ENCODE results near the gene SWSAP1.
"Not testable (repeated sequence)": the region's sequence is repeated elsewhere in the genome, so short reads cannot be mapped to it uniquely, and the experiment has no call there.

Gene SWSAP1, protein sequence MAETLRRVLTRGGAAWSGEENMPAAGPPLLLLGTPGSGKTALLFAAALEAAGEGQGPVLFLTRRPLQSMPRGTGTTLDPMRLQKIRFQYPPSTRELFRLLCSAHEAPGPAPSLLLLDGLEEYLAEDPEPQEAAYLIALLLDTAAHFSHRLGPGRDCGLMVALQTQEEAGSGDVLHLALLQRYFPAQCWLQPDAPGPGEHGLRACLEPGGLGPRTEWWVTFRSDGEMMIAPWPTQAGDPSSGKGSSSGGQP

DNA sequence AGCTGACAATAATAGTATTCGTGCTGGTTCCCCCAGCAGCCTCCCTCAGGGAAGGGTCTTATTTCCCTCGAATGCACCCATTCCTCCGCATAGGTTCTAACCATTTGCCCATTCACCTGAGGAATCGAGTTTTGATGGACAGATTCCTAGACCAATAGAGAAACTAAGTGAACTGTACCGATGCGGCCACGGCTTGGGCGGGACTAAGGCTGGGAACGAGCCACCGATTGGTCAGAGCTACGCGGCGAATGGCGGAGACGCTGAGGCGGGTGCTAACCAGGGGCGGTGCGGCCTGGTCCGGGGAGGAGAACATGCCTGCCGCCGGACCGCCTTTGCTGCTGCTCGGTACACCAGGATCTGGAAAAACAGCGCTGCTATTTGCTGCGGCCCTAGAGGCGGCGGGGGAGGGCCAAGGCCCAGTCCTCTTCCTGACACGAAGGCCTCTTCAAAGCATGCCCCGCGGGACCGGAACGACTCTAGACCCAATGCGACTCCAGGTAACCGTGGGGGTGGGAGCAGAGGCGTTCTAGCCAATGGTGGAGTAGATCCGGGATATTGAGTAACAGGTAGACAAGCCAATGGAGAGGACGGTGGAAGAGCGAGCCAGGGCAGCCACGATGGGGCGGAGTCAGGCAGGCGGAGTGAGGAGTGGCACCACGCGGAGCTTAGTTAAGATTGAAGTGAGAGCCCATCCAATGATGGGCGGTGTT, at the start of gene SWSAP1:
Gene SWSAP1, plus strand, starts transcription at position 234 of the 710 bp plus-strand sequence. Its CDS starts 15 bp downstream, at position 249.
- peak; percentile 99 for DNase-seq

DNA sequence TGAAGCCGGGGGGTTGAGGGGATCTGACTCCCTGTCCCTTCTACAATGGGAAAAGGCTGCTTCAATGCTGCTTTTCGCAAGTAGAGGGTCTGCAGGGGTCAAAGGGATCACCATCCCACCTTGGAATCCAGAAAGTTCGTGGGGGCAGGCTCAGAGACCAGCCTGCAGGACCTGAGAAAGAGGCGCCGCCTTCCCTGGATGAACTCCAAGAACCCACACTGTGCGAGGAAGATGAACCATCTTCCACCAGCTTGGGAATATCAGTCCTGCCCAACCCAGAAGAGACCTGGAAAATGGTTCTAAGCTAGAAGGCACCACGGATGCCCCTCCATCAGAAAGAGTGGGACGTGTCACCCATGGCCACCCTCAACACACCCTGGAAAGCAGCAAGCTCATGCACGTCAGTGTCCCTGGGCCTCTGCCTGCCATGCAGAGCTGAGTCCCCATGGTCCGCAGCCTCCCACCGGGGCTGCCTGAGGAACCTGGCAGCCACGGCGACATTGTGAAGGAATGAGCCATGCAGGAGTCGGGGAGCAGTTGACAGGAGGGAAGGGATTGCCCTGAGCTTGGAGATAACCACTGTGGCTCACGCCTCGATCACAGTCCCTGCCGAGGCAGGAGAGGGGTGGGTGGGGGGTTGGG, 49.6 kb upstream of the SWSAP1 start:
- DNase-seq = no peak

DNA sequence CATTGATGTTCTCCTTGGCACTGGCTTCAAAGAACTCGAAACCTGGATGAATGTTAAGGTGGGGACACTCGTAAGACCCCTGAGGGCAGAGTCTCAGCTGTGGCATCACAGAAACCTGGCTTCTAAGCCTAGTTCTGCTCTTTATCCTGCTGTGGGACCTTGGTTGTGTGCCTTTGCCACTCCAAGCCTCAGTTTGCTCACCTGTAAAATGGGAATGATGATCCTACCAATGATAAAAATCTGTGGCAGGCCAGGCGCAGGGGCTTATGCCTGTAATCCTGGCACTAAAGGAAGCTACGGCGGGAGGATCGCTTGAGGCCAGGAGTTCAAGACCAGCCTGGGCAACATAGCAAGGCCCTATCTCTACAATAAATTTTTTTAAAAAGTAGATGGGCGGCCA, 48.9 kb upstream of the SWSAP1 start:
- no peak for DNase-seq

DNA sequence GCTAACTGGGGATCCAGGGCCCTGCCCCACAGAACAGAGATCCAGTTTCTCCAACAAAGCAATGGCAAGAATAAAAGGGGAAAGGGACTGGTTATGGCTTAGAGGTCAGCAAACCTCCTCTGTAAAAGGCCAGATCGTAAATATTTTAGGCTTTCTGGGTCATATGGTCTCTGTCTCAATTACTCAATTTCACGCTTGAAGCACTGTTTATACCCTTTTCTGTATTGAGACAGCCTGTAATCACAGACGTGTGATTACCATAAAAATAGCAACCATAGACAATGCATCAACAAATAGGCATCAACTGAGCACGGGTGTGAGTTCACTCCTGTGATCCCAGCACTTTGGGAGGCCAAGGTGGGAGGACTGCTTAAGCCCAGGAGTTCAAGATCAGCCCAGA, 44.3 kb upstream of the SWSAP1 start:
- no peak for DNase-seq

DNA sequence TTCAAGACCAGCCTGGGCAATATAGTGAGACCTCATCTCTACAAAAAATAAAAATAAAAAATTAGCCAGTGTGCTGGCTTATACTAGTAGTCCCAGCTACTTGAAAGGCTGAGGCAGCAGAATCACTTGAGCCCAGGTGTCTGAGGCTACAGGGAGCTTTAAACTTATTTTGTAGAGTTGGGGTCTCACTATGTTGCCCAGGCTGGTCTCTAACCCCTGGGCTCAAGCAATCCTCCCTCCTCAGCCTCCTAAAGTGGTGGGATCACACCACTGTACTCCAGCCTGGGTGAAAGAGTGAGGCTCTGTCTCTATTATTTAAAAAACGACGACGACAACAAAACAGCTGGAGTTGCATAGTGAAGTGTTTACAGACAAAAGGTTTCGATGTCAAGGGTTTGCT, 43.0 kb upstream of the SWSAP1 start:
- DNase-seq = no peak

DNA sequence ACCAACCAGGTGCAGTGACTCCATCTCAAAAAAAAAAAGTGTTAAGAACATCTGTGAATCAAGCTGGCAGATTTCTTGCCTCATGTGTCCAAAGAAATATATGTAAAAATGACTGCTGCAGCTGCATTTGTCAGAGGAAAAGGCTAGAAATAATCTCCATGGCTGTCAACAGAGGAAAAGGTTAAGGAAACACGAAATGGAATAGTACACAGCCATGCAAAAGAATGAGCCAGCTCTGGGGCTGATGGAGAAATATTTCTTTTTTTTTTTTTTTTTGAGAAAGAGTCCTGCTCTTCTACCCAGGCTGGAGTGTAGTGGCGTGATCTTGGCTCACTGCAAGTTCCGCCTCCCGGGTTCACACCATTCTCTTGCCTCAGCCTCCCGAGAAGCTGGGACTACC, 41.6 kb upstream of the SWSAP1 start:
- DNase-seq = no peak

DNA sequence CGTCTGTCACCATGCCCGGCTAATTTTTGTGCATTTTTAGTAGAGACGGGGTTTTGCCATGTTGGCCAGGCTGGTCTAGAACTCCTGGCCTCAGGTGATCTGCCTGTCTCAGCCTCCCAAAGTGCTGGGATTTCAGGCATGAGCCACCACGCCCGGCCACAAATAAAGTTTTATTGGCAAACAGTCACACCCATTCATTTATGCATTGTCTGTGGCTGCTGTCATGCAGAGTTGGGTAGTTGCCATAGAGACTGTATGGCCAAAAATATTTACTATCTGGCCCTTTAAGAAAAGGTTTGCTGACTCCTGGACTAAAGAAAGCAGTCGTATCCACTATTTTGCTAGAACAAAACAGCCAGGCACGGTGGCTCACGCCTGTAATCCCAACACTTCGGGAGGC, 40.6 kb upstream of the SWSAP1 start:
- not testable (repeated sequence) for DNase-seq

DNA sequence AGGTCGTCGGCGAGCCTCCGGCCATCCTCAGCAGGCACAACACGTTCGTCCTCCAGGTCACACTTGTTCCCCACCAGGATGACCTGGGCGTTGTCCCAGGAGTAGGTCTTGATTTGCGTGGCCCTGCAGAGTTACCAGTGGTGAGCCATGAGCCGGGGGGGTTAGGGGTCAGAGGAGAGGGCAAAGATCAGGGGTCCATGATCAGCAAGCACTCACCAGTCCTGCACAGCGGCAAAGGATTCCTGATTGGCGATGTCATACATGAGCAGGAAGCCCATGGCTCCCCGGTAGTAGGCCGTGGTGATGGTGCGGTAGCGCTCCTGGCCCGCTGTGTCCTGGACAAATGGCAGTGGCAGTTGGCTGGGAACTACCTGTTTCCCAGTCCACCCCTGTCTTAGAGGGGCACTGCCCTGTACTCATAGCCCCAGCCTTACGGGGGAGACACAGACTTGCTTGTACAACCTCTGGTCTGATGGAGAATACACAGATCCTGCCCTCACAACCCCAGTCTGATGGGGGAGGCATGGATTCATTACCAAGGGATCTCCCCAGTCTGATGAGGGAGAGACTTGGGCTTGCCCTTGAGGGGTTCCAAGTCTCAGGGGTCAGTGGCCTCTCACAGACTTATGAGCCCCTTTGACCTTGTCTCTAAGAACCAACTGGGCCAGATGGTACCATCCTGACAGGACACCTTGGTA, 38.9 kb upstream of the SWSAP1 start:
- no peak for DNase-seq

DNA sequence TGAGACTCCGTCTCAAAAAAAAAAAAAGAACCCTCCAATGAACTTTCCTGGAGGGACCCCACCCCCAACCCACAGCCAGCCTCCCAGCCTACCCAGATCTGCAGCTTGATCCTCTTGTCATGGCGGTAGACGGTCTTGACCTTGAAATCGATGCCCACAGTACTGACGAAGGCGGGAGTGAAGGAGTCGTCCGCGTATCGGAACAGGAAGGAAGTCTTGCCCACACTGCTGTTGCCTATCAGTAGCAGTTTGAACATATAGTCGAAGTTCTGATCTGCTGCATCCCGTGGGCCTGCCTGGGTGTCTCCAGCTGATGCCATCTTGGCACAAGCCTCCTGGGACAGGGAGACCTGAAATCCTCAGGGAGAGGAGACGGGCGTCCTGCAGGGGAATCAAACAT, 37.4 kb upstream of the SWSAP1 start:
- DNase-seq = no peak

DNA sequence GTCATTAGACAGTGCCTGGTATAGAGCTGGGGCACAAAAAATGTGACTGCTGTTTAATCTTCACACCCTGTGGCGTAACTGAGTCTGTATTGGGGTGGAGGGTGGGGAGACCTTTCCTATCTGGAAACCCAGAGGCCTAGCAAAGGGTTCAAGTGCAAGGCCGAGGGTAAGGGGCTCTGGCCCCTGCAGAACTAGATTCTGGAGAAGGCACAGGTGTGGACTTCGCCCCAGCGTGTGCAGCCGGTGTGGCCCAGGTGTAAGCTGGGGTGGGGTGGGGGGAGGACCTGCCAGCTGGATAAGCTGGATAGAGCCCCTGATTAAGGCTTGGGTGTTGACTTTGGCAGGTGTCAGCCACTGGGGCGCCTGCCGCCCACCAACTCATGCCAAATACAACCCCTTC, 36.3 kb upstream of the SWSAP1 start:
- no peak for DNase-seq

DNA sequence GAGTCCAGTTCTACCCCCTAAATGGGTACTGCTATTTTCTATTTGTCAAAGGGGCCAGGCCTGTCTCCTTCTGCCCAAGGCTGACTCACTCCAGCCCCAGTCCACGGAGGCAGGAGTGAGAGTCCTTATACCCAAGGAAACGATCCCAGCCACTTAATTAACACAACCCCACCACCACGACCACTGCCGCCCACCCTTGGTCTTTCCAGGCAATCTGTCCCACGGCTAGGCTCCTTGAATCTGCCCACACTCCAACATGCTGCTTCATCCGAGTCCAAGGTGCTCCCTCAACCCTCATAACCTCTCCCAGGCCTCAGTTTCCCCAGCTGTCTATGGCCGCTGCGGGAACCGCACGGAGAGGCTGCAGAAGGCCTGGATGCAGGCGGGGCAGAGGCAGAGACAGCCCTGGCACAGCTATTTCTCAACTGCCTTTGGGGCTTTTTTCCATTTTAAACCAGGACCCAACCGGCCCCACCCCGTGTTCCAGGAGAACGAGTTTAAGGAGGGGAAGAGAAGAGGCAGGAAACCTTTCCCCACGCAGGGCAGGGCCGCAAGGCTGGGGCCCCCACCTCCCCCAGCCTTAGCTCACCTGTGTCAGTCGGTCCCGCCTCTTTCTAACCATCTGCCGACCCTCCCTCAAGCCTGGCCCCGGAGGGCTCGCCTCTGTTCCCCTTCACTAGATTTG, 35.8 kb upstream of the SWSAP1 start:
- no peak for DNase-seq

DNA sequence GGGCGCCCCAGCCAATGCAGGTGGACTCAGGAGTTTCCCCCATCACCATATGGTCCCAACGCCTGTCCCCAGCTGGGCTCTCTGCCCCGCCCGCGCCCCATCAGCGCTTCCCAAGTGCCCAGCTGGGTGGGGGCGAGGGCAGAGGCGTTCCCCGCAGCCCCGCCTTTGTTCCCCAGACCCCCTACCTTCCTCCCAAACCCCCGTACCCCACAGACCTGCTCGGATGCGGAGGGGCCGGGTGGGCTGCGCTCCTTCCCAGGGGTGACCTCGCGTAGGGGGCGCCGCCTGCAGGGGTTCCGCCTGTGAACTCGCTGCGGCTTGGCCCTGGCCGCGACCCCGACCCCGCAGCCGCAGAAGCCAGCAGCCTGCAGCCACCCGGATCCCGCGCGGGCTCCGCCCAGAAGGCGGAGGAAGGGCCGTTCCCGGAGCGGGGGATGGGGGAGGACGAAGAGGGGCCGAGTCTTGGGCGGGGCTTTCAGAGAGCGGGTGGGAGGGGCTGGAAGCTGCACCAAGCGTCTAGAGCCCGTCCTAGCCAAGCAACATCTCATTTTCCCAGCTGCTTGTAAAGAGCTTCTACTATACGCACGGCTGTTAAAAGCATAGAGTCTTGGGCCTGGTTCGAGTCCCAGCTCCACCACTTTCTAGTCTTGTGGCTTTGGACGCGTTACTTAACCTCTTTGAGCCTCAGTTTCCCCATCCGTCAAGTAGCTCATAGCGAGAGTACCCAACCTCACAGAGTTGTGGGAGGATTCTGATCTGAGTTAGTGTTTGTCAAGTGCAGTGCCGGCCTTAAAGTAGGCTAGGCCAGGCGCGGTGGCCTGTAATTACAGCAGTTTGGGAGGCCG, 35.0 kb upstream of the SWSAP1 start, which contains the start of gene RAB3D:
Gene RAB3D, minus strand, starts transcription at position 404 of the 845 bp plus-strand sequence. CDS start 2,258 bp downstream, outside the sequence.
- DNase-seq = peak; percentile 73

DNA sequence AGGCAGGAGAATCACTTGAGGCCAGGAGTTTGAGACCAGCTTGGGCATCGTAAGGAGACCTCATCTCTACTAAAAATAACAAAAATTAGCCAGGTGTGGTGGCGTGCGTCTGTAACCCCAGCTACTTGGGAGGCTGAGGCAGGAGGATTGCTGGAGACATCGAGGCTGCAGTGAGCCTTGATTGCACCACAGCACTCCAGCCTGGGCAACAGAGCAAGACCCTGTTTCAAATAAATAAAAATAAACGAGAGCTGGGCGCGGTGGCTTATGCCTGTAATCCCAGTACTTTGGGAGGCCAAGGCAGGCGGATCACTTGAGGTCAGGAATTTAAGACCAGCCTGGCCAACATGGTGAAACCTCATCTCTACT, 34.4 kb upstream of the SWSAP1 start:
- not testable (repeated sequence) for DNase-seq

DNA sequence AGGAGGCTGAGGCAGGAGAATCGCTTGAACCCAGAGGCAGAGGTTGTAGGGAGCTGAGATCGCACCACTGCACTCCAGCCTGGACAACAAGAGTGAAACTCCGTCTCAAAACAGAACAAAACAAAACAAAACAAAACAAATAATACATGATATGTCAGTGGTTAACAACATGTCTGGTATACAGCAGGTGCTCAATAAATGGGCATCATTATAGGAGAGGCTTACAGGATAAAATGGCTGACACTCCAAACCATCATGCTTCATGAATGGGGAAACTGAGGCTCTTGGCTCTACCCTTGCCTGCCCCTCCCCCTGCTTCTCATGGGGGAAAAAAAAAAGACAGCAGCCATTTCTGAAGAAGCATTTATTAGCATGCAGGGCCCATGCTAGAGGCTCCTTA, 32.0 kb upstream of the SWSAP1 start:
- no peak for DNase-seq

DNA sequence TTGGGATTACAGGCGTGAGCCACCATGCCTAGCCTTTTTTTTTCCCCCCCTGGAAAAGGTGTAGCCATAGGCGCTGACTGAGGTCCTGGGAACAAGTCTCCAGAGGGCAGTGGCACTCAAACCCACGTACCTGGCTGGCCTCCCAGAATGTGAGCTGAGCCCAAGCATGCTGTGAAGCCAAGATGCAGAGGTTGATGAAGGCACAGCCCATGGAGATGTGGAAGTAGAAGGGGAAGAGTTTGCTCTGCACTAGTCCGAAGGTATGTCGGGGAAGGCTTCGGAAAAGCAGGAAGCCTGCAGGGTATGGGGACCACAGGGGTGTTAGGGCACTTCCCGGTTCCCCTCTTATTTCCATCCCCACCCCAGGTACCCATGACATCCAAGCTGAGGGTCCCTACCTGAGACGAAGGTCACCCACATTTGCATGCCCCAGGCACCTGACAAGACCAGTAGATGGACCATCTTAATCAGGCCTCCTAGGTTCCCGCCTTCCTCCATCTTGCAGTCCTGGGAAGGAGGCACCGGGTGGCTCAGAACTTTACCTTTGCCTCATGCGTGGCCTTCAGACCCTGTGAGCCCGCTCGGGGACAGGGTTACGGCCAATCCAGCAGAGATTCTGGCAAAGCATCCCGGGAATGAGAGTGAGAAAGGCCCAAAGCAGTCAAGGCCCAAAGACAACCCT, 29.2 kb upstream of the SWSAP1 start:
- no peak for DNase-seq

DNA sequence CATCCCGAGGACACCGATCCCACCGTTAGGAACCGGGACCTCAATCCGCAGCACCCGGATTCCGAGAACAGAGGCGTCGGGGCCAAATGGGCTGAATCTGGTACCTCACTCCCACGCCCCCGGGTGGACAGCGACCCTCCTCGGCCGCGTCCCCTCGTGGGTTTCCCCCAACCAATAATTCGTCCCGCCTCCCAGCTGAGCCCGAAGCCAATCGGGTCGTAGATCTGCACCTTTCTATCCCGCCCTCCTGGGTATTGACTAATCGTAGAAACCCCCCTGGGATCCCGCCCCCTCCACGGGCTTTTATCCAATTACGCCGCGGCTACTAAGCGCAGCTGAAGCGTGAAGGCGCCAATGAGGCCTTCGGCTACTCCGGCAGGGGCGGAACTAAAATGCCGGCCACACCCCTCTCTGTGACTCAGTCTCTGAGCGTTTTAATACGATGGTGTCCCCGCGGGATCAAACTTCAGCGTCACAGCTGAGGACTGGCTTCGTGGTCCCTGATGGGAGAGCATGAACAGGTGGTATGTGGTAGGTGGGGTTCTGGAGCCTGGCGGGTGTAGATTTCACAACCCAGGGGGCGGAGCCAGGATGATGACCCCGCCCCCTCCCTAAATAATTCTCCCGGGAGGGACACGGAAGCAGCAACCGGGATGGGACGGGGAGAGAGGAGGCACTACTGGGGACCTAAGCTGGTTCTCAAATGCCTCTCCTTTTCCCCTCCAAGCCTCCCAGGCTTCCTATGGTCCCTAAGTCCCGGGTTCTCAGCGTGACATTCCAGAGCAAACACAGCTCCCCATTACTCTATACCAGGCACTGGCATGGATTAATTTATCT, 28.1 kb upstream of the SWSAP1 start, which contains the start of the genes CCDC159 and TMEM205:
Gene CCDC159, plus strand, starts transcription at position 416 of the 837 bp plus-strand sequence. Its CDS starts 88 bp downstream, at position 504.
Gene TMEM205, minus strand, starts transcription at position 165 of the 837 bp plus-strand sequence. CDS start 649 bp downstream, outside the sequence.
- DNase-seq = peak; percentile 95

DNA sequence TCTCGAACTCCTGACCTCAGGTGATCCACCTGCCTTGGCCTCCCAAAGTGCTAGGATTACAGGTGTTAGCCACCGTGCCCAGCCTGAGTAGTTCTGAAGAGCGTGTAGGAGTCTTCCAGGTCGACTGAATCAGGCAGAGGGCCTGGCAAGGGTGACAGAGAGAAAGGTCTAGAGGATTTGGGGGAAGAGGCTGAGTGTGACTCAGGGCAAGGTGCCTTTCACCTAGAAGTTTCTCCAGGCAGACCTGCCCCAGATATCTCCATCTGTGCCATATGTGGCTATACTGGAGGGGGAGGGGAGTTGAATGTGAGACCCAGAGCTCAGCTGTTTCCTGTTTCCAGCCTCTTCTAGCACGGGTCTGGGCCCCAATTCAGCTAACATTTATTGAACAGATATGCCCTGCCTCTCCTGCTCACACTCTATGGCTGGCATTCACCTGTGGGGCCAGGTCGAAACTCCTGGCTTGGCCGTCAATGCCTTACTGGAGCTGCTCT, 26.9 kb upstream of the SWSAP1 start:
- no peak for DNase-seq

DNA sequence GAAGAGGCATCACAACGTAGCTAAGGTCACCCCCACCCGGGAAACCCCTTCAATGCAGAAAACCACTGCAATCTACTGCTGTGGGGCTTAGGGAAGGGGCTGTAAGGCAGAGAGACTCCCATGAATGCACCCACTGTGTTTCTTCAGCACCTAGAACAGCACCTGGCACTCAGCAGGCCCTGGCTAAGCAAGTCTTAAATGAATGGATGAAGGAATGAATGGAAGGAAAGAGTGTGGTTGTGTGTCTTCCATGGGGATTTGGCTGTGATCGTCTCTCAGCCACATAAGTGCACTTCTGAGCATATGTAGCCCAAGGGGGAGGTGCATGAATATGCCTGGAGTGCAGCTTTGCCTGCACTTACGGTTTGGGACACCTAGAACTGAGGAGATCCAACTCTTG, 25.3 kb upstream of the SWSAP1 start:
- no peak for DNase-seq

DNA sequence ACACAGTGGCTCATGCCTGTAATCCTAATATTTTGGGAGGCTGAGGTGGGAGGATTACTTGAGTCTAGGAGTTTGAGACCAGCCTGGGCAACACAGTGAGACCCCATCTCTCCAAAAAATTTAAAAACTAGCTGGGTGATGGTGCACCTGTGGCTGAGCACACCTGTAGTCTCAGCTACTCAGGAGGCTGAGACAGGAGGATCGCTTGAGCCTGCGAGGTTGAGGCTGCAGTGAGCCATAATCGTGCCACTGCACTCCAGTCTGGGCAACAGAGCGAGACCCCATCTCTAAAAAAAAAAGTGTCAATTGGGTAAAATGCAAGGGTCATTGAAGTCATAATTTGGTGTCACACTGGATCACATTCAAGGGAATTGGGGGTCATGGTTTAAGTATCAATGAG, 20.4 kb upstream of the SWSAP1 start:
- not testable (repeated sequence) for DNase-seq
